Tibial nerve (tissue), 4 donors: ENCODE data around the gene SLC35F1.

ENCODE experiments used
- EP300 ChIP-seq, 2 donors: sonication (generic); formaldehyde crosslinking; IDR thresholded peaks; one replicate each; pipeline ENCODE4 v1.6.1; 2017; ENCODE audit warnings: antibody characterized with exemption in 2 of 2, mild to moderate bottlenecking in 1 of 2
- POLR2A ChIP-seq, 2 donors: fragments of 450-650 bp; IDR thresholded peaks; one replicate each; pipeline ENCODE4 v1.6.1; 2017; ENCODE audit warnings: antibody characterized with exemption in 2 of 2, mild to moderate bottlenecking in 2 of 2, moderate library complexity in 2 of 2
- TF ChIP-seq, protein P1 (sequence below), 5 experiments: fragments of 200-600 bp in 3 of 5; fragments of 450-650 bp in 2 of 5; sonication (generic) in 3 of 5; IDR thresholded peaks; one replicate each; pipeline ENCODE4 v1.5.1; 2016 to 2019; ENCODE audit warnings: antibody characterized with exemption in 5 of 5, mild to moderate bottlenecking in 3 of 5, moderate library complexity in 2 of 5

- TF ChIP-seq, protein P1, sequence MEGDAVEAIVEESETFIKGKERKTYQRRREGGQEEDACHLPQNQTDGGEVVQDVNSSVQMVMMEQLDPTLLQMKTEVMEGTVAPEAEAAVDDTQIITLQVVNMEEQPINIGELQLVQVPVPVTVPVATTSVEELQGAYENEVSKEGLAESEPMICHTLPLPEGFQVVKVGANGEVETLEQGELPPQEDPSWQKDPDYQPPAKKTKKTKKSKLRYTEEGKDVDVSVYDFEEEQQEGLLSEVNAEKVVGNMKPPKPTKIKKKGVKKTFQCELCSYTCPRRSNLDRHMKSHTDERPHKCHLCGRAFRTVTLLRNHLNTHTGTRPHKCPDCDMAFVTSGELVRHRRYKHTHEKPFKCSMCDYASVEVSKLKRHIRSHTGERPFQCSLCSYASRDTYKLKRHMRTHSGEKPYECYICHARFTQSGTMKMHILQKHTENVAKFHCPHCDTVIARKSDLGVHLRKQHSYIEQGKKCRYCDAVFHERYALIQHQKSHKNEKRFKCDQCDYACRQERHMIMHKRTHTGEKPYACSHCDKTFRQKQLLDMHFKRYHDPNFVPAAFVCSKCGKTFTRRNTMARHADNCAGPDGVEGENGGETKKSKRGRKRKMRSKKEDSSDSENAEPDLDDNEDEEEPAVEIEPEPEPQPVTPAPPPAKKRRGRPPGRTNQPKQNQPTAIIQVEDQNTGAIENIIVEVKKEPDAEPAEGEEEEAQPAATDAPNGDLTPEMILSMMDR (IDR thresholded peaks at IDR 0.05), result no peak
- TF ChIP-seq POLR2A (IDR thresholded peaks at IDR 0.05) (no peak), EP300 (IDR thresholded peaks at IDR 0.05) (no peak)
These were observed 399.6 kb downstream of the SLC35F1 start for GRCh38 chr6:118306392-118307238.
